Endothelial cell (in vitro differentiated cells): ENCODE data around the gene RALGPS1. TPM values are rescaled to one million over a fixed set of nuclear protein-coding genes. Genes with fewer than 3 reads are reported as not detected.

Source experiments
- DNase-seq: peaks from one replicate; pipeline ENCODE4 v3.0.0; 2021; ENCODE audit warnings: low spot score
- H3K27ac Mint-ChIP-seq: one replicate; pipeline ENCODE4 v1.8.0; 2021; ENCODE audit warnings: mixed read lengths, inconsistent platforms; ENCODE audit not compliant: unreplicated experiment
- H3K27me3 Mint-ChIP-seq: one replicate; pipeline ENCODE4 v1.8.0; 2021; ENCODE audit warnings: mild to moderate bottlenecking, moderate library complexity, mixed read lengths, inconsistent platforms; ENCODE audit not compliant: unreplicated experiment
- H3K36me3 Mint-ChIP-seq: one replicate; pipeline ENCODE4 v1.8.0; 2021; ENCODE audit warnings: mild to moderate bottlenecking, low read depth, mixed read lengths, inconsistent platforms; ENCODE audit not compliant: unreplicated experiment
- H3K4me1 Mint-ChIP-seq: one replicate; pipeline ENCODE4 v1.8.0; 2021; ENCODE audit warnings: mild to moderate bottlenecking, mixed read lengths, inconsistent platforms; ENCODE audit not compliant: unreplicated experiment
- H3K4me3 Mint-ChIP-seq: one replicate; pipeline ENCODE4 v1.8.0; 2021; ENCODE audit warnings: mild to moderate bottlenecking, mixed read lengths, inconsistent platforms; ENCODE audit not compliant: unreplicated experiment
- H3K9me3 Mint-ChIP-seq: one replicate; pipeline ENCODE4 v1.8.0; 2021; ENCODE audit warnings: mixed read lengths, inconsistent platforms; ENCODE audit not compliant: unreplicated experiment
- total RNA-seq: library from RNA; stranded (reverse); fragmentation: NEBNext Ultra II Directional; extraction: Animal tissue kit (Norgen Biotek cat#: 25700); gene quantifications from one replicate; pipeline ENCODE4 v1.2.1, GENCODE V29; 2021; ENCODE audit not compliant: unreplicated experiment
- TF ChIP-seq, protein P1 (sequence below): fragments of 200-600 bp; sonication (generic); IDR thresholded peaks from one replicate; pipeline ENCODE4 v1.5.0; 2021; ENCODE audit warnings: antibody characterized with exemption; ENCODE audit not compliant: unreplicated experiment

RALGPS1 gene
- total RNA-seq, 1 donor from 2014 or later, result 6.4 TPM

DNA sequence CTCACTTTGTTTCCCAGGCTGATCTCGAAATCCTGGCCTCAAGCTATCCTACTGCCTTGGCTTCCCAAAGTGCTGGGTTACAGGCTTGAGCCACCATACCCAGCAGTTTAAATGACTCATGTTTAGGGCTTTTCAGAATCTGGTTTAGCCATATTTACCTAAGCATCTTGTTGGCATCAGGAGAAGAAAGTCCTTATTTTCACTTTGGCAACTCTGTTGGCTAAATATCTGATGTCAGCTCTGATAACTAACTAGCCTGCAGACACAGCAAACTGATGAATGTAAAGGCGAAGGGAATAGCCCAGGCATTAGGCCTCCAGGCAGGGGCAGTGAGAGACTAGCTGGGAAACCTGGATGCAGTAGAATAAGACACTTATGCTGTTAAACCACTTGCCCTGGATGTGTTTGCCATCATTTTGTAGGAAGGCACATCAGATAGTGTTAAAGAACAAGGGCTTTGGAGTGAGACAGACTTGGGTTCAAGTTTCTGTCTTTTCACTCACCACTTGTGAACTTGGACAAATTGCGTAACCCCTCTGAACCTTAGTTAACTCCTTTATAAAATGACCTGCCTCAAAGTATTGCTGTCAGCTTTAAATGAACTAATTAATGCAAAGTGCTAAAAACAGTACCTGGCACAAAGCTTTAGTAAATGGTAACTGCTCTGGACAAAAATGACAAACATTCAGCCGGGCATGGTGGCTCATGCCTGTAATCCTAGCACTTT is 315.3 kb downstream of the RALGPS1 start:
- Mint-ChIP-seq H3K9me3 (no peaks in the 10 kb centered on the region), H3K4me1 (peaks cover 4% of the 10 kb centered on the region), H3K4me3 (no peak overlapping the region), H3K27me3 (peaks cover 10% of the 10 kb centered on the region), H3K36me3 (no peaks in the 10 kb centered on the region), H3K27ac (no peak overlapping the region)
- no peak for DNase-seq
- TF ChIP-seq, protein P1, sequence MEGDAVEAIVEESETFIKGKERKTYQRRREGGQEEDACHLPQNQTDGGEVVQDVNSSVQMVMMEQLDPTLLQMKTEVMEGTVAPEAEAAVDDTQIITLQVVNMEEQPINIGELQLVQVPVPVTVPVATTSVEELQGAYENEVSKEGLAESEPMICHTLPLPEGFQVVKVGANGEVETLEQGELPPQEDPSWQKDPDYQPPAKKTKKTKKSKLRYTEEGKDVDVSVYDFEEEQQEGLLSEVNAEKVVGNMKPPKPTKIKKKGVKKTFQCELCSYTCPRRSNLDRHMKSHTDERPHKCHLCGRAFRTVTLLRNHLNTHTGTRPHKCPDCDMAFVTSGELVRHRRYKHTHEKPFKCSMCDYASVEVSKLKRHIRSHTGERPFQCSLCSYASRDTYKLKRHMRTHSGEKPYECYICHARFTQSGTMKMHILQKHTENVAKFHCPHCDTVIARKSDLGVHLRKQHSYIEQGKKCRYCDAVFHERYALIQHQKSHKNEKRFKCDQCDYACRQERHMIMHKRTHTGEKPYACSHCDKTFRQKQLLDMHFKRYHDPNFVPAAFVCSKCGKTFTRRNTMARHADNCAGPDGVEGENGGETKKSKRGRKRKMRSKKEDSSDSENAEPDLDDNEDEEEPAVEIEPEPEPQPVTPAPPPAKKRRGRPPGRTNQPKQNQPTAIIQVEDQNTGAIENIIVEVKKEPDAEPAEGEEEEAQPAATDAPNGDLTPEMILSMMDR, result no peak

DNA sequence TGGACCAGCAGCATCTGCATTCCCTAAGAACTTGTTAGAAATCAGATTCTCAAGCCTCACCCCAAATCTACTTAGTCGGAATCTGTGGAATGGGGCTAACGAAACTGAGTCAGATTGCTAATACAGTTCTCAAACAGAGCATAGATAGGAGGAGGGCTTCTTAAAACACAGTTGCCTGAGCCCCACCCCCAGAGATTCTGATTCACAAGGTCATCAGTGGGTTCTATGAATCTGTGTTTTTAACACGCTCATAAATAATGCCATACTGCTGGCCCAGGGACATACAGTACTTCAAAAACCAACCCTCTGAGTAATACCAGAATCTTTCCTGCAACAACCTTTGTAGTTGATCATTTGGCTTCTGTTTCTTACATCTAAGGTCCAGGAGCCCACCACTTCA is 317.1 kb downstream of the RALGPS1 start:
- Mint-ChIP-seq H3K4me1 (no peaks in the 10 kb centered on the region), H3K9me3 (no peaks in the 10 kb centered on the region), H3K4me3 (no peak overlapping the region), H3K27me3 (peaks cover 3% of the 10 kb centered on the region), H3K36me3 (no peaks in the 10 kb centered on the region), H3K27ac (no peak overlapping the region)
- DNase-seq, result no peak
- TF ChIP-seq, protein P1, result no peak

DNA sequence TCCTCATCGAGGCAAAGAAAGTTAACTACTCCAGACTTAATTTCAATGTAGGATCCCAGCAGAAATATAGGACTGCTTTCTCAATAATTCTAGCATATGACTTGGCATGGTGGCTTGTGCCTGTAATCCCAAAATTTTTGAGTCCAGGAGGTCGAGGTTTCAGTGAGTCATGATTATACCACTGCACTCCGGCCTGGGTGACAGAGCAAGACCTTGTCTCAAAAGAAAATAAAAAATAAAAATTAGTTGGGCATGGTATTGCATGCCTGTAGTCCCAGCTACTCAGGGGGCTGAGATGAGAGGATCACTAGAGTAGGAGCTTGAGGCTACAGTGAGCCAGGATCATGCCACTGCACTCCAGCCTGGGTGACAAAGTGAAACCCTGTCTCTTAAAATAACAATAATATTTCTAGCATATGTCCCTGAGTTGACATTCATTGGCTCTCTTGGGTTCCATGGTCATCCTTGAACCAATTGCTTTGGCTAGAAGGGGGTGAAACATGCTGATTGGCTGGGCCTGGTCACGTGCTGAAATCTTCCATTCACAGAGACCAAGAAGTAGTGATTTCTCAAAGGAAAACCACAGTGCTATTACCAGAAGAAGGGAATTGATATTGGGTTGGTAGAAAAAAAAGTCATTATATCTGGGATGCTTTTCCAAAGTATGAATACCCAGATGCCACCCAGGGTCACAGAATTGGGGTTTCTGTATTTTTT is 318.4 kb downstream of the RALGPS1 start:
- Mint-ChIP-seq H3K9me3 (no peaks in the 10 kb centered on the region), H3K27ac (no peak overlapping the region), H3K4me1 (no peaks in the 10 kb centered on the region), H3K27me3 (peaks cover 4% of the 10 kb centered on the region), H3K4me3 (no peak overlapping the region), H3K36me3 (no peaks in the 10 kb centered on the region)
- no peak for DNase-seq
- TF ChIP-seq, protein P1, result no peak

DNA sequence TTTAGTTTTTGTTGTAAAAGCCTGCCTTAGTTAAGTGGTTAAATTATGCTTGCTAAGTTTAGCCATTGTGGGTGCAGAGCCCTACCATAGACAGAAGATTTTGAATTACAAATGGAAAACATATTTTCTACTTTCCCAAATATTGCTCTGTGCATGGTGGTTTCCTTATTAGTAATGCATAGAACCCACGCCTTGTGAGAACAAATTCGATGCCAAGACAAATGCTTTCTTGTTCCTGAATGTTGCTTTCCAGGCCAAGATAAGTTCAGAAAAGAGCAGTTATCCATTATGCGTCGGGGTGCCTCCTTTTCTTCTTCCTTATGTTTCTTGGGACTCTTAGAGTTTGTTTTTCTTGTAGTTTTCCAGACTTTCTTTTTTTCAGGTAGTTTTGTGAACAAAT is 319.0 kb downstream of the RALGPS1 start:
- no peak overlapping the region for H3K27ac Mint-ChIP-seq
- DNase-seq, result no peak
- no peaks in the 10 kb centered on the region for H3K9me3 Mint-ChIP-seq
- TF ChIP-seq, protein P1, result no peak
- no peak overlapping the region for H3K4me3 Mint-ChIP-seq
- no peaks in the 10 kb centered on the region for H3K4me1 Mint-ChIP-seq
- H3K27me3 Mint-ChIP-seq, result peaks cover 4% of the 10 kb centered on the region
- H3K36me3 Mint-ChIP-seq, result no peaks in the 10 kb centered on the region

DNA sequence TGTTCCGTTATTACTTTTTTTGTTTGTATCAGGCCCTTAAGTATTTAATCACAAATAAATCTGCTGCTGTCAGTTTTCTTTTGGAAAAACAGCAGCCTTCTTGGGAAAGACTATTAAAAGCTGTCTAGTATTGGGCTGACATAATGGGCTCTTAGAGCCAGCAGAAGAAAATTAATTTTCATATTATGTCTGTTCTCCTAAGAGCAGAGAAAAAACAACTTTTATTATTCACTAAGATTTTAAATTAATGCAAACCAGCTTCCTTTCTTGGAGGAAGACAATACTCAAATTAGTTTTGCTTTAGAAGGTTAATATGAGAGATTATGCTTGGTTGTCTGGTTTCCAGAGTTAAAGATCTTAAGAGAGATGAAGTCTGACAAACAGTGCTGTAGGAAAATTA is 319.4 kb downstream of the RALGPS1 start:
- no peaks in the 10 kb centered on the region for H3K36me3 Mint-ChIP-seq
- DNase-seq, result no peak

More for the DNA sequence above, 319.4 kb downstream of the RALGPS1 start:
- no peaks in the 10 kb centered on the region for H3K4me1 Mint-ChIP-seq
- H3K27ac Mint-ChIP-seq, result no peak overlapping the region
- no peak overlapping the region for H3K4me3 Mint-ChIP-seq
- peaks cover 4% of the 10 kb centered on the region for H3K27me3 Mint-ChIP-seq
- H3K9me3 Mint-ChIP-seq, result no peaks in the 10 kb centered on the region
- TF ChIP-seq, protein P1, result no peak
